Prostate gland (tissue), 2 donors: Measurements from ENCODE around the gene SVOP. TPM values are rescaled to one million over a fixed set of nuclear protein-coding genes. Genes with fewer than 3 reads are reported as not detected.

ENCODE experiments used
- DNase-seq: peaks from one replicate; pipeline ENCODE4 v3.0.0-alpha.2; 2019; ENCODE audit warnings: low spot score
- H3K27ac ChIP-seq, 2 donors: fragments of 200-600 bp; sonication (generic); 2 replicates each; pipeline ENCODE4 v1.5.1; 2017 to 2019
- H3K27me3 ChIP-seq: fragments of 200-600 bp; sonication (generic); replicated peaks from 2 replicates; pipeline ENCODE4 v1.5.1; 2019; ENCODE audit not compliant: insufficient read depth
- H3K36me3 ChIP-seq, 2 donors: fragments of 200-600 bp; sonication (generic); 1 replicate in 1 of 2; 2 replicates in 1 of 2; pipeline versions ENCODE4 v1.5.1 to v1.8.1; 2017 to 2019
- H3K4me1 ChIP-seq: fragments of 200-600 bp; sonication (generic); replicated peaks from 2 replicates; pipeline ENCODE4 v1.5.1; 2019
- H3K4me3 ChIP-seq, 2 donors: fragments of 200-600 bp; sonication (generic); 2 replicates each; pipeline ENCODE4 v1.5.1; 2017 to 2019
- H3K9me3 ChIP-seq: fragments of 200-600 bp; sonication (generic); 2 replicates; pipeline ENCODE4 v1.5.1; 2017
- CTCF ChIP-seq, 4 experiments: fragments of 200-600 bp in 2 of 4; fragments of 450-650 bp in 2 of 4; sonication (generic) in 2 of 4; IDR thresholded peaks; 1 replicate in 3 of 4; 2 replicates in 1 of 4; pipeline ENCODE4 v1.5.1; 2016 to 2019; ENCODE audit warnings: antibody characterized with exemption in 4 of 4, mild to moderate bottlenecking in 2 of 4, moderate library complexity in 2 of 4
- POLR2A ChIP-seq: fragments of 450-650 bp; IDR thresholded peaks from one replicate; pipeline ENCODE4 v1.6.1; 2016; ENCODE audit warnings: antibody characterized with exemption, mild to moderate bottlenecking
- POLR2AphosphoS5 ChIP-seq: sonication (generic); formaldehyde crosslinking; IDR thresholded peaks from one replicate; pipeline ENCODE4 v1.6.1; 2017; ENCODE audit warnings: antibody characterized with exemption
- WGBS: methylation state at CpG from one replicate; pipeline ENCODE4 v1.1.5; 2018; 5-methylcytosine and 5-hydroxymethylcytosine counted together
- intact Hi-C: fragments of 100-400 bp; cut with DNase I; formaldehyde crosslinking; loops from one replicate; pipeline ENCODE4 v1.14.2; 2022
- total RNA-seq, 2 donors: library from RNA; depleted of rRNA; stranded (reverse); fragments of >200 nt; gene quantifications; one replicate each; pipeline ENCODE4 v1.1.0, GENCODE V29; 2016

SVOP gene
- total RNA-seq, 2 donors from 2014 or later = 0.06 TPM; not detected in 1

DNA sequence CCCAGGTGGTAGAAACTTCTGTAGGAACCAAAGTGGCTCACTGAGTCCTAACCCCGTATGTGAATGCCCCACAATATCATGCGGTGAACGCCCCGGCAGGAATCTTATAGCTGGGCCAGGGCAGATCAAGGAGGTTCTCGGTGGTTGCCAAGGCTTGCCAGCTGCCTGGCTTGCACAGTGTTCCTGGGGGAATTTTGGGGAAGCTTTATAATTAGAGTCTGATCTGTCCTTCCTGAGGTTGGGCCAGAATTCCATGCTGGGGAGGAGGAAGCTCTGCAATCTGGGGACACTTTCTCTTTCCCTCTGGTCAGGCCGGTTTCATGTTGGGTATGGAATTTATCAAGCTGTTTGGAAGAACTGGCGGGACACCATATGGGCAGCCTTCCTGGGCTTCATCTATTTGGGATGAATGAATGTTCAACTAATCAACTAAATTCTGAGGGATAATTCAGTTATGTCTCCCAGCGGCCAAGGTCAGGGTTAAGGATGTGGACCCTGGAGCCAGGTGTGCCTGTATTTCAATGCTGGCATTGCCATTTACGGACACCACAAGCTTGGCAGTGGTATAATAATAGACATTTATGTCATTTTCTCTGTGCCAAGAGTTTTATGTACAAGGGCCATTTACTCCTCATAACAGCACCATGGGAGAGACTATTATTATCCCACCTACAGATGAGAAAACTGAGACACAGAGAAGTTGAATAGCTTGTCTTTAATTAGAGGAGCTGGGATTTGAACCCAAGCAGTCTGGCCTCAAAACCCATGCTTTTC is 54.3 kb downstream of the SVOP start:
- Histone ChIP-seq H3K9me3 (no peaks in the 10 kb centered on the region), H3K27ac (no peak overlapping the region), H3K4me3 (no peak overlapping the region), H3K36me3 (no peaks in the 10 kb centered on the region), H3K4me1 (no peaks in the 10 kb centered on the region), H3K27me3 (no peaks in the 10 kb centered on the region)
- no peak for TF ChIP-seq CTCF (IDR thresholded peaks at IDR 0.05)
- TF ChIP-seq POLR2AphosphoS5 = no peak
- no peak for TF ChIP-seq POLR2A
- intact Hi-C loops = no loop called here
- no peak for DNase-seq
- 81% methylated on average over 9 of the region's 9 CpGs for WGBS

- intact Hi-C loops = no loop called here
- Histone ChIP-seq H3K27me3 (no peaks in the 10 kb centered on the region), H3K4me3 (no peak overlapping the region), H3K9me3 (no peaks in the 10 kb centered on the region), H3K27ac (no peak overlapping the region), H3K4me1 (no peaks in the 10 kb centered on the region), H3K36me3 (no peaks in the 10 kb centered on the region)
- WGBS = 47% methylated on average over 1 of the region's 1 CpG
- no peak for TF ChIP-seq POLR2AphosphoS5
- DNase-seq = no peak
Measured at GRCh38 chr12:108965886-108966285, 55.0 kb downstream of the SVOP start.

DNA sequence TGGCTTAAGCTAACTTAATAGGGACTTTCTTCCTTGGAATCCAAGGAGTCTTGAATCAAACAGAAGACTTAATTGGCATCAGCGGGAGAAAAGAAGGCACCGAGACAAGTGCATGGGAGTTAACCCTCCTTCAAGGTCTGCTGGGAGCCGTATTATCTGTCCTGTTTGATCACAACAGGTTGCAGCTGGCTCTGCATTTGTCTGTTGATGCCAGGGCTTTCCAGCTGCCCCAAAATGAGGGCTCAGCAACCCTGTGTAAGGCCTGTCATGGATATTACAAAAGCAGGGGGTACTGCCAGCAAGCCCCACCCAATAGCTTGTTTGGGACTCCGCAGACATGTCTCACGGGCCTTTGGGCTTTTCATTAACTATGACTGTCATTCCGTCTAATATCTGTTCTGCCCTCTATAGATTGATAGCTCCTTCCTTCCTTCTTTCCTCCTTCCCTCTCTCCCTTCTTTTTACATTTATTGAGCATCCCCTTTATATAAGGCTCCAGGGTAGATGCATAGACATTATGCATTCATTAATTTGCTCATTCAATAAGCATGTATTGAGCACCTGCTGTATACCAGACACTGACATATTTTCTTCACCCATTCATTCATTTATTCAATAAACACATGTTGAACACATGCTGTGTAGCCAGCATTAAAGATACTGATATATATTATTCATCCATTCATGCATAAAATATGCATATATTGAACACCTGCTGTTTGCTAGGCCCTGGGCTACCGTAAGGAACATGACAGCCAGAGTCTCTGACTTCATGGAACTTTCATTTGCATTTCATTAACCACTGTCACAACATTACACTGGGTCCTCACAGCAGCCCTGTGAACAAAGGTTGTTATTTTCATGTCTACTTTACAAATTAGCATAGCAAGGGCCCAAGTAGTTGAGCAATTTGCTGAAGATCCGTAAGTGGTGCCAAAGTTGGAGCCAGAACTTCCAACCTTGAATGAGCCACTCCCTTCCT is 56.2 kb downstream of the SVOP start:
- TF ChIP-seq POLR2A = no peak
- TF ChIP-seq CTCF (IDR thresholded peaks at IDR 0.05) = no peak
- no peak for TF ChIP-seq POLR2AphosphoS5
- no peak for DNase-seq
- no peak overlapping the region for H3K4me3 ChIP-seq
- intact Hi-C loops = no loop called here
- no peaks in the 10 kb centered on the region for H3K9me3 ChIP-seq
- no peaks in the 10 kb centered on the region for H3K4me1 ChIP-seq
- H3K27me3 ChIP-seq = no peaks in the 10 kb centered on the region
- no peaks in the 10 kb centered on the region for H3K36me3 ChIP-seq
- H3K27ac ChIP-seq = no peak overlapping the region
- 55% methylated on average over 8 of the region's 8 CpGs for WGBS

DNA sequence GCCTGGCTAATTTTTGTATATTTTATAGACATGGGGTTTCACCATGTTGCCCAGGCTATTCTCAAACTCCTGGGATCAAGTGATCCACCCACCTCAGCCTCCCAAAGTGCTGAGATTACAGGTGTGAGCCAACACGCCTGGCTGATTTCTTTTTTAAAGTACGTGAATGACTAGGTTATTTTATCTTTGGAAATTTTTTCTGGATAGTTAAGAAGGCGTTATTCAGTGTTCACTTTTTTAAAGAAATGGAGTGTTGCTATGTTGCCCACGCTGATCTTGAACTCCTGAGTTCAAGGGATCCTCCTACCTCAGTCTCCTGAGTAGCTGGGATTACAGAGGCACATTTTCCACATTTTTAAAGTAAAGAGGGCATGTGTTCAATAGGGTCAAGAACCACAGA is 58.6 kb downstream of the SVOP start:
- DNase-seq = no peak
- intact Hi-C loops = no loop called here

More for the DNA sequence above, 58.6 kb downstream of the SVOP start:
- no peaks in the 10 kb centered on the region for H3K9me3 ChIP-seq
- H3K27me3 ChIP-seq = no peaks in the 10 kb centered on the region
- no peaks in the 10 kb centered on the region for H3K36me3 ChIP-seq
- 80% methylated on average over 4 of the region's 4 CpGs for WGBS
- H3K4me1 ChIP-seq = no peaks in the 10 kb centered on the region
- H3K4me3 ChIP-seq = no peak overlapping the region
- no peak overlapping the region for H3K27ac ChIP-seq
- no peak for TF ChIP-seq POLR2A
- no peak for TF ChIP-seq CTCF (IDR thresholded peaks at IDR 0.05)
- TF ChIP-seq POLR2AphosphoS5 = no peak
